CD8-positive, alpha-beta memory T cell (primary cell): Measurements from ENCODE around the gene NEGR1. TPM values are rescaled to one million over a fixed set of nuclear protein-coding genes. Genes with fewer than 3 reads are reported as not detected.

Source experiments
- CTCF ChIA-PET: fragments of 350-600 bp; sonication (Branson Sonifier 250); formaldehyde crosslinking; loops from one replicate; lab custom pipeline; 2021; ENCODE audit warnings: antibody characterized with exemption; lab: Charles Lee
- POLR2A ChIA-PET: fragments of 350-600 bp; sonication (Branson Sonifier 250); formaldehyde crosslinking; loops from one replicate; lab custom pipeline; 2021; ENCODE audit warnings: antibody characterized with exemption; lab: Charles Lee
- DNase-seq, 5 donors: peaks; one replicate each; pipeline versions ENCODE4 v3.0.0 to v3.0.0-alpha.2; 2020 to 2022; ENCODE audit warnings: mixed read lengths in 1 of 5
- H3K27ac ChIP-seq: one replicate; pipeline ENCODE4 v1.7.0; 2013; ENCODE audit warnings: low read depth, mild to moderate bottlenecking, low read length, moderate library complexity
- H3K27me3 ChIP-seq: 2 replicates; pipeline ENCODE4 v1.7.0; 2013; ENCODE audit warnings: low read length, mild to moderate bottlenecking; ENCODE audit not compliant: insufficient read depth, poor library complexity, severe bottlenecking
- H3K36me3 ChIP-seq: 2 replicates; pipeline ENCODE4 v1.7.0; 2013; ENCODE audit warnings: mild to moderate bottlenecking, low read length, moderate library complexity; ENCODE audit not compliant: insufficient read depth
- H3K4me1 ChIP-seq: 2 replicates; pipeline ENCODE4 v1.7.0; 2013; ENCODE audit warnings: mild to moderate bottlenecking, low read length, moderate library complexity; ENCODE audit not compliant: insufficient read depth
- H3K4me3 ChIP-seq: 2 replicates; pipeline ENCODE4 v1.7.0; 2013; ENCODE audit warnings: mild to moderate bottlenecking, low read length
- H3K9me3 ChIP-seq: 2 replicates; pipeline ENCODE4 v1.7.0; 2013; ENCODE audit warnings: mild to moderate bottlenecking, low read length
- H3K27ac Mint-ChIP-seq, 8 donors: one replicate each; pipeline ENCODE4 v1.8.0; 2020 to 2021; ENCODE audit warnings: mixed read lengths in 8 of 8, mild to moderate bottlenecking in 6 of 8, inconsistent platforms in 3 of 8, moderate library complexity in 3 of 8
- H3K27me3 Mint-ChIP-seq, 2 donors: one replicate each; pipeline ENCODE4 v1.8.0; 2020 to 2021; ENCODE audit warnings: mixed read lengths in 2 of 2, mild to moderate bottlenecking in 1 of 2, moderate library complexity in 1 of 2
- H3K36me3 Mint-ChIP-seq, 3 donors: one replicate each; pipeline ENCODE4 v1.8.0; 2020 to 2021; ENCODE audit warnings: mixed read lengths in 3 of 3, inconsistent platforms in 1 of 3, mild to moderate bottlenecking in 1 of 3
- H3K4me1 Mint-ChIP-seq, 3 donors: one replicate each; pipeline ENCODE4 v1.8.0; 2020 to 2021; ENCODE audit warnings: mixed read lengths in 3 of 3, inconsistent platforms in 1 of 3, mild to moderate bottlenecking in 1 of 3
- H3K4me3 Mint-ChIP-seq, 7 donors: one replicate each; pipeline ENCODE4 v1.8.0; 2020 to 2021; ENCODE audit warnings: mixed read lengths in 7 of 7, mild to moderate bottlenecking in 6 of 7, moderate library complexity in 4 of 7, inconsistent platforms in 2 of 7
- H3K9me3 Mint-ChIP-seq, 5 donors: one replicate each; pipeline ENCODE4 v1.8.0; 2020 to 2022; ENCODE audit warnings: mixed read lengths in 5 of 5, mild to moderate bottlenecking in 3 of 5, moderate library complexity in 2 of 5, inconsistent platforms in 1 of 5
- polyA plus RNA-seq: library from polyadenylated mRNA; unstranded; fragments of 300-500 nt; fragmentation: Illumina TruSeq; gene quantifications from one replicate; pipeline ENCODE4 v1.2.3, GENCODE V29; 2021
- total RNA-seq, 2 experiments: library from RNA; stranded (reverse); gene quantifications; one replicate each; pipeline ENCODE4 v1.2.3, GENCODE V29; 2021

NEGR1 gene
- total and polyA plus RNA-seq, 3 experiments from 2014 or later: not detected

- Mint-ChIP-seq H3K27ac (no peak overlapping the region), H3K4me3 (no peak overlapping the region), H3K36me3 (no peaks in the 10 kb centered on the region), H3K27me3 (no peaks in the 10 kb centered on the region), H3K4me1 (no peaks in the 10 kb centered on the region), H3K9me3 (peaks cover 1 to 21% (median 7%) of the 10 kb centered on the region in 5 donors)
- no peaks in the 10 kb centered on the region for H3K4me1 ChIP-seq
- no peak overlapping the region for H3K27ac ChIP-seq
- CTCF ChIA-PET: no interaction called here
- no peak for DNase-seq
- no peaks in the 10 kb centered on the region for H3K36me3 ChIP-seq
- POLR2A ChIA-PET: no interaction called here
- no peak overlapping the region for H3K4me3 ChIP-seq
- H3K27me3 ChIP-seq: no peaks in the 10 kb centered on the region
- no peaks in the 10 kb centered on the region for H3K9me3 ChIP-seq
Observed at GRCh38 chr1:71638081-71638766, 644.1 kb downstream of the NEGR1 start.

GRCh38 chr1:71635568-71635967 lies 646.8 kb downstream of the NEGR1 start:
- H3K4me3 ChIP-seq: no peak overlapping the region
- no peak for DNase-seq
- Mint-ChIP-seq H3K9me3 (peaks cover 0 to 18% (median 7%) of the 10 kb centered on the region in 5 donors), H3K4me3 (no peak overlapping the region), H3K27me3 (no peaks in the 10 kb centered on the region), H3K4me1 (no peaks in the 10 kb centered on the region), H3K36me3 (no peaks in the 10 kb centered on the region), H3K27ac (no peak overlapping the region)
- H3K4me1 ChIP-seq: no peaks in the 10 kb centered on the region
- H3K27ac ChIP-seq: no peak overlapping the region
- no peaks in the 10 kb centered on the region for H3K27me3 ChIP-seq
- ChIA-PET POLR2A (no interaction called here), CTCF (no interaction called here)
- H3K36me3 ChIP-seq: no peaks in the 10 kb centered on the region
- no peaks in the 10 kb centered on the region for H3K9me3 ChIP-seq

GRCh38 chr1:71634159-71634558 lies 648.2 kb downstream of the NEGR1 start:
- no peaks in the 10 kb centered on the region for H3K27me3 Mint-ChIP-seq
- Histone ChIP-seq H3K36me3 (no peaks in the 10 kb centered on the region), H3K9me3 (no peaks in the 10 kb centered on the region), H3K4me1 (no peaks in the 10 kb centered on the region), H3K4me3 (no peak overlapping the region), H3K27me3 (no peaks in the 10 kb centered on the region), H3K27ac (no peak overlapping the region)
- no peak overlapping the region for H3K4me3 Mint-ChIP-seq
- peaks cover 0 to 20% (median 3%) of the 10 kb centered on the region in 5 donors for H3K9me3 Mint-ChIP-seq
- CTCF ChIA-PET: no interaction called here
- POLR2A ChIA-PET: no interaction called here
- H3K27ac Mint-ChIP-seq: no peak overlapping the region
- no peaks in the 10 kb centered on the region for H3K4me1 Mint-ChIP-seq
- no peak for DNase-seq
- no peaks in the 10 kb centered on the region for H3K36me3 Mint-ChIP-seq

- Histone ChIP-seq H3K27me3 (no peaks in the 10 kb centered on the region), H3K4me1 (no peaks in the 10 kb centered on the region), H3K36me3 (no peaks in the 10 kb centered on the region), H3K9me3 (no peaks in the 10 kb centered on the region), H3K27ac (no peak overlapping the region), H3K4me3 (no peak overlapping the region)
- ChIA-PET POLR2A (no interaction called here), CTCF (no interaction called here)
- Mint-ChIP-seq H3K4me3 (no peak overlapping the region), H3K36me3 (no peaks in the 10 kb centered on the region), H3K9me3 (peaks cover 2 to 16% (median 6%) of the 10 kb centered on the region in 5 donors), H3K4me1 (no peaks in the 10 kb centered on the region), H3K27ac (no peak overlapping the region), H3K27me3 (no peaks in the 10 kb centered on the region)
- no peak for DNase-seq
Observed at GRCh38 chr1:71630073-71630472, 652.3 kb downstream of the NEGR1 start.

- peaks cover 5 to 8% (median 6%) of the 10 kb centered on the region in 5 donors for H3K9me3 Mint-ChIP-seq
- no peak for DNase-seq
- ChIA-PET POLR2A (no interaction called here), CTCF (no interaction called here)
- no peaks in the 10 kb centered on the region for H3K4me1 Mint-ChIP-seq
- H3K36me3 Mint-ChIP-seq: no peaks in the 10 kb centered on the region
- Histone ChIP-seq H3K36me3 (no peaks in the 10 kb centered on the region), H3K4me3 (no peak overlapping the region), H3K27me3 (no peaks in the 10 kb centered on the region), H3K4me1 (no peaks in the 10 kb centered on the region), H3K27ac (no peak overlapping the region), H3K9me3 (no peaks in the 10 kb centered on the region)
- no peak overlapping the region for H3K4me3 Mint-ChIP-seq
- H3K27ac Mint-ChIP-seq: no peak overlapping the region
- no peaks in the 10 kb centered on the region for H3K27me3 Mint-ChIP-seq
Observed at GRCh38 chr1:71625004-71625403, 657.3 kb downstream of the NEGR1 start.

GRCh38 chr1:71623888-71624287 lies 658.5 kb downstream of the NEGR1 start:
- DNase-seq: no peak
- Histone ChIP-seq H3K4me3 (no peak overlapping the region), H3K4me1 (no peaks in the 10 kb centered on the region), H3K9me3 (no peaks in the 10 kb centered on the region), H3K27me3 (no peaks in the 10 kb centered on the region), H3K27ac (no peak overlapping the region), H3K36me3 (no peaks in the 10 kb centered on the region)
- POLR2A ChIA-PET: no interaction called here
- Mint-ChIP-seq H3K4me3 (no peak overlapping the region), H3K36me3 (no peaks in the 10 kb centered on the region), H3K27me3 (no peaks in the 10 kb centered on the region), H3K4me1 (no peaks in the 10 kb centered on the region), H3K9me3 (peaks cover 5 to 9% (median 6%) of the 10 kb centered on the region in 5 donors), H3K27ac (no peak overlapping the region)
- CTCF ChIA-PET: no interaction called here

- Histone ChIP-seq H3K4me1 (no peaks in the 10 kb centered on the region), H3K4me3 (no peak overlapping the region), H3K27ac (no peak overlapping the region), H3K27me3 (no peaks in the 10 kb centered on the region), H3K9me3 (no peaks in the 10 kb centered on the region), H3K36me3 (no peaks in the 10 kb centered on the region)
- H3K4me1 Mint-ChIP-seq: no peaks in the 10 kb centered on the region
- no peak for DNase-seq
- H3K9me3 Mint-ChIP-seq: peaks cover 2 to 8% (median 6%) of the 10 kb centered on the region in 5 donors
- H3K27ac Mint-ChIP-seq: no peak overlapping the region
- CTCF ChIA-PET: no interaction called here
- no peaks in the 10 kb centered on the region for H3K36me3 Mint-ChIP-seq
- POLR2A ChIA-PET: no interaction called here
- H3K4me3 Mint-ChIP-seq: no peak overlapping the region
- no peaks in the 10 kb centered on the region for H3K27me3 Mint-ChIP-seq
Observed at GRCh38 chr1:71621785-71622184, 660.6 kb downstream of the NEGR1 start.

GRCh38 chr1:71618766-71619530 lies 663.4 kb downstream of the NEGR1 start:
- Mint-ChIP-seq H3K4me1 (no peaks in the 10 kb centered on the region), H3K27ac (no peak overlapping the region)

More at GRCh38 chr1:71618766-71619530, 663.4 kb downstream of the NEGR1 start:
- Histone ChIP-seq H3K9me3 (no peaks in the 10 kb centered on the region), H3K27ac (no peak overlapping the region), H3K4me1 (no peaks in the 10 kb centered on the region), H3K27me3 (no peaks in the 10 kb centered on the region), H3K36me3 (no peaks in the 10 kb centered on the region), H3K4me3 (no peak overlapping the region)
- CTCF ChIA-PET: no interaction called here
- POLR2A ChIA-PET: no interaction called here
- no peaks in the 10 kb centered on the region for H3K36me3 Mint-ChIP-seq
- H3K9me3 Mint-ChIP-seq: peaks cover 0 to 13% (median 6%) of the 10 kb centered on the region in 5 donors
- no peak for DNase-seq
- H3K27me3 Mint-ChIP-seq: no peaks in the 10 kb centered on the region
- no peak overlapping the region for H3K4me3 Mint-ChIP-seq
